Measurements from ENCODE around the gene ADAMTS6. TPM values are rescaled to one million over a fixed set of nuclear protein-coding genes. Genes with fewer than 3 reads are reported as not detected.

Gene ADAMTS6
- total RNA-seq, 2 experiments from 2014 or later = 2.0 to 2.6 TPM

GRCh38 chr5:65157906-65158603 is 323.7 kb downstream of the ADAMTS6 start:
- ChIA-PET CTCF (no interaction called here), POLR2A (no interaction called here)
- Mint-ChIP-seq H3K27ac (no peak overlapping the region), H3K4me1 (ENCODE audit: low read depth) (no peaks in the 10 kb centered on the region), H3K4me3 (no peak overlapping the region), H3K27me3 (no peaks in the 10 kb centered on the region), H3K36me3 (ENCODE audit: low read depth) (no peaks in the 10 kb centered on the region), H3K9me3 (no peaks in the 10 kb centered on the region)
- no peaks in the 10 kb centered on the region for H3K36me3 ChIP-seq (ENCODE audit: insufficient read depth, low read length)
- H3K27ac ChIP-seq (ENCODE audit: low read depth in 1 of 2, low read length in 2 of 2) = no peak overlapping the region
- H3K9me3 ChIP-seq (ENCODE audit: control insufficient read depth in 1 of 2, insufficient read depth in 1 of 2, low read length in 2 of 2) = no peaks in the 10 kb centered on the region
- no peak for TF ChIP-seq CTCF (IDR thresholded peaks at IDR 0.05)
- no peak overlapping the region for H3K4me3 ChIP-seq (ENCODE audit: low read length)
- intact Hi-C loops (cut with DNase I, micrococcal nuclease) = no loop called here
- peaks cover 0 to 3% of the 10 kb centered on the region in 2 experiments for H3K27me3 ChIP-seq (ENCODE audit: control insufficient read depth in 1 of 2, insufficient read depth in 2 of 2, low read length in 2 of 2)
- H3K4me1 ChIP-seq (ENCODE audit: insufficient read depth, low read length) = no peaks in the 10 kb centered on the region
- ATAC-seq (ENCODE audit: poor library complexity) (no peak), DNase-seq (no peak)

- Mint-ChIP-seq H3K4me1 (ENCODE audit: low read depth) (no peaks in the 10 kb centered on the region), H3K4me3 (no peak overlapping the region), H3K27me3 (no peaks in the 10 kb centered on the region), H3K36me3 (ENCODE audit: low read depth) (no peaks in the 10 kb centered on the region), H3K9me3 (no peaks in the 10 kb centered on the region), H3K27ac (no peak overlapping the region)
- intact Hi-C loops (cut with DNase I, micrococcal nuclease) = no loop called here
- H3K27me3 ChIP-seq (ENCODE audit: control insufficient read depth in 1 of 2, insufficient read depth in 2 of 2, low read length in 2 of 2) = peaks cover 0 to 3% of the 10 kb centered on the region in 2 experiments
- ChIA-PET CTCF (no interaction called here), POLR2A (no interaction called here)
- no peak overlapping the region for H3K27ac ChIP-seq (ENCODE audit: low read depth in 1 of 2, low read length in 2 of 2)
- H3K36me3 ChIP-seq (ENCODE audit: insufficient read depth, low read length) = no peaks in the 10 kb centered on the region
- H3K4me1 ChIP-seq (ENCODE audit: insufficient read depth, low read length) = no peaks in the 10 kb centered on the region
- H3K4me3 ChIP-seq (ENCODE audit: low read length) = no peak overlapping the region
- DNase-seq = no peak
- no peak for ATAC-seq (ENCODE audit: poor library complexity)
- no peaks in the 10 kb centered on the region for H3K9me3 ChIP-seq (ENCODE audit: control insufficient read depth in 1 of 2, insufficient read depth in 1 of 2, low read length in 2 of 2)
- no peak for TF ChIP-seq CTCF (IDR thresholded peaks at IDR 0.05)
Observed at GRCh38 chr5:65156933-65157332, 324.8 kb downstream of the ADAMTS6 start.

- Mint-ChIP-seq H3K27ac (no peak overlapping the region), H3K9me3 (no peaks in the 10 kb centered on the region), H3K4me1 (ENCODE audit: low read depth) (no peaks in the 10 kb centered on the region), H3K4me3 (no peak overlapping the region), H3K27me3 (no peaks in the 10 kb centered on the region), H3K36me3 (ENCODE audit: low read depth) (no peaks in the 10 kb centered on the region)
- no peaks in the 10 kb centered on the region for H3K9me3 ChIP-seq (ENCODE audit: control insufficient read depth in 1 of 2, insufficient read depth in 1 of 2, low read length in 2 of 2)
- H3K4me1 ChIP-seq (ENCODE audit: insufficient read depth, low read length) = no peaks in the 10 kb centered on the region
- no peak overlapping the region for H3K4me3 ChIP-seq (ENCODE audit: low read length)
- no peak overlapping the region for H3K27ac ChIP-seq (ENCODE audit: low read depth in 1 of 2, low read length in 2 of 2)
- intact Hi-C loops (cut with DNase I, micrococcal nuclease) = no loop called here
- ATAC-seq (ENCODE audit: poor library complexity) (no peak), DNase-seq (no peak)
- no peaks in the 10 kb centered on the region for H3K27me3 ChIP-seq (ENCODE audit: control insufficient read depth in 1 of 2, insufficient read depth in 2 of 2, low read length in 2 of 2)
- CTCF ChIA-PET = no interaction called here
- POLR2A ChIA-PET = no interaction called here
- no peak for TF ChIP-seq CTCF (IDR thresholded peaks at IDR 0.05)
- H3K36me3 ChIP-seq (ENCODE audit: insufficient read depth, low read length) = no peaks in the 10 kb centered on the region
Observed at GRCh38 chr5:65152131-65152530, 329.6 kb downstream of the ADAMTS6 start.

Data from CD4-positive, alpha-beta T cell (primary cell).